Epithelial cell of esophagus (primary cell): ENCODE results near the gene PCSK7.

ENCODE experiments used
- DNase-seq: peaks from one replicate; pipeline ENCODE4 v3.0.0; 2010; ENCODE audit warnings: low read depth
- H3K4me3 ChIP-seq: 2 replicates; pipeline ENCODE4 v1.5.1; 2011; ENCODE audit warnings: mild to moderate bottlenecking, low read length, control low read depth
- TF ChIP-seq, protein P1 (sequence below): IDR thresholded peaks from 2 replicates; pipeline ENCODE4 v1.5.1; 2011; ENCODE audit warnings: low read depth, mild to moderate bottlenecking, low read length, control low read depth, inconsistent platforms; ENCODE audit not compliant: insufficient read depth; ENCODE audit errors: missing control alignments

The PCSK7 gene

DNA sequence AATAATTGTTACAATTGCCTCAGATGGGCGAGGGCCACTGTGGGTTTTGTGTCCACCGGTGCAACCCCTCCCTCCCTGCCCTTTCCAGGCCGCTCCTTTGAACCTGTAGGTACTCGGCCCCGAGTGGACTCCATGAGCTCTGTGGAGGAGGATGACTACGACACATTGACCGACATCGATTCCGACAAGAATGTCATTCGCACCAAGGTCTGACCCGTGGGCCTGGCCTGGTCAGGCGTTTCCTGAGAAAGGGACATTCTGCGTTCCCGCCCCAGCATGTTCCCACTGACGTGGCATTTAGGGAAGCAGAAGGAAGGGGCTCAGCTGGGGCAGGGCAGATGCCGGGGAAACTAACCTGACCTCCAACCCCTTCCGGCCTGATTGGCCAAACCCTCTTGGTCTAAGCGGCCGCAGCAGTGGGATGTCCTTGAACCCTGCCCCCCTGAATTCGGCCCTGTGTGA, 43.2 kb downstream of the PCSK7 start:
- DNase-seq: no peak
- TF ChIP-seq, protein P1, sequence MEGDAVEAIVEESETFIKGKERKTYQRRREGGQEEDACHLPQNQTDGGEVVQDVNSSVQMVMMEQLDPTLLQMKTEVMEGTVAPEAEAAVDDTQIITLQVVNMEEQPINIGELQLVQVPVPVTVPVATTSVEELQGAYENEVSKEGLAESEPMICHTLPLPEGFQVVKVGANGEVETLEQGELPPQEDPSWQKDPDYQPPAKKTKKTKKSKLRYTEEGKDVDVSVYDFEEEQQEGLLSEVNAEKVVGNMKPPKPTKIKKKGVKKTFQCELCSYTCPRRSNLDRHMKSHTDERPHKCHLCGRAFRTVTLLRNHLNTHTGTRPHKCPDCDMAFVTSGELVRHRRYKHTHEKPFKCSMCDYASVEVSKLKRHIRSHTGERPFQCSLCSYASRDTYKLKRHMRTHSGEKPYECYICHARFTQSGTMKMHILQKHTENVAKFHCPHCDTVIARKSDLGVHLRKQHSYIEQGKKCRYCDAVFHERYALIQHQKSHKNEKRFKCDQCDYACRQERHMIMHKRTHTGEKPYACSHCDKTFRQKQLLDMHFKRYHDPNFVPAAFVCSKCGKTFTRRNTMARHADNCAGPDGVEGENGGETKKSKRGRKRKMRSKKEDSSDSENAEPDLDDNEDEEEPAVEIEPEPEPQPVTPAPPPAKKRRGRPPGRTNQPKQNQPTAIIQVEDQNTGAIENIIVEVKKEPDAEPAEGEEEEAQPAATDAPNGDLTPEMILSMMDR: no peak
- H3K4me3 ChIP-seq: no peak overlapping the region

DNA sequence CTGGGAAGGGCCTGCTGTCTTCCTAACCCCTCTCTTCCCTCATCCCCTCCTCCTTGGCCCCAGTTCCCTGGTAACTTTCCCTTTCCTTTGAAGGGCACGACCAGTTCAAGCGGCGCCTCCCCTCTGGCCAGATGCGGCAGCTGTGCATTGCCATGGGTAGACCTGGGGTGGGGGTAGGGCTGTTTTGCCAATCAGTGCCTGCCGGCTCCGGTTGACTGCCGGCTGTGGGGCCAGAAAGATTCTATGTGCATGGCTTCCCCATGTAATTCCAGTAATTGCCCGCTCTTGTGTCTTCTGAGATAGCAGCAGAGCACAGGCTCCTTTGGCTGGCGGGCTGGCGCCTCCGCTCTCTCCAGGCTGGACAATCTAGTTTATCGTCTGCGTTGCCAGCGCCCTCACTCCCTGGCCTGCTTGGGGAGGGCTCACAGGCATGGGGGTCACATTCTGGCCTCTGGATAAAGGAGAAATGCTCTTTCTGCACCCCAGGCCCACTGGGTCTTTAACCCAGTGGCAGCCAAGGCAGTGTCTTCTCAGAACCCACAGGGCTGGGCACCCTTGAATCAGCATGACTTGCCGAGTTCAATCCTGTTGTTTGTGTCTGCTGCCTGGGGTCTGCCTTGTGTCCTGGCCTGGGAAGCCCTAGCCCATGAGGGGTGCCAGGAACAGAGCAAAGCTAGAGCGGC, 43.9 kb downstream of the PCSK7 start:
- DNase-seq: no peak
- TF ChIP-seq, protein P1: no peak
- no peak overlapping the region for H3K4me3 ChIP-seq

DNA sequence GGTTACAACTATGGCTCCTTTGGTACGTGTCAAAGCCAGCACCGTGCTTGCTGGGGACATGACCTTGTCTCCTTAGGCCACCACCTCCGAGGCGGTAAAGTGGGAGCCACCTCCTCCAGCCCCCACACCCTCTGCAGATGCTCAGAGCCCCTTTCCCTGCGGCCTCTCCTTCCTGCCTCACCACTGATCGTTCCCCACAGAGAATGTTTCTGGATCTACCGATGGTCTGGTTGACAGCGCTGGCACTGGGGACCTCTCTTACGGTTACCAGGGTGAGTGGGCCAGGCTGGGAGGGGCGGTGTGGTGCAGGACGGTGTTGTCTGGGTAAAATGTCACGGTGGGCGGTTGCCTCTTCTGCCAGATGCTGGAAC, 44.5 kb downstream of the PCSK7 start:
- DNase-seq: no peak
- TF ChIP-seq, protein P1: no peak
- no peak overlapping the region for H3K4me3 ChIP-seq

DNA sequence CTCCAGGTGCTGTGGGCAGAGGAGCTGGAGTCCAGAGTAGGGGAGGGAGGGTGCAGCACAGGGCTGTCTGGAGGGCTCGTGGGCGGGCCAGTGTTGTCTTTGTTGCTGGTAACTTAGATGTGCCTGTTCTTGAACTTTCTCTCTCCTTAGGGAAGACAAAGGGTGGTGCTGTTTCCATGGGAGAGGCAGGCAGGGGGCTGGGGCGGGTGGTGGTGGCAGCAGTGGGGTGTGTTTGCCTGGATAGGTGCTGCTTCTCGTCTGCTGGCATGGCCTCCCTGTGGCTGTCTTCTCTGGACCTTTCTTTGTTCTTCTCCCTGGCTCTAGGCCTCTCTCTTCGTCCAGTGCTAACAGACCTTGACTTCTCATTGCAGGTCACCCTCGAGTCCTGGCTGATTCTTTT, 44.9 kb downstream of the PCSK7 start:
- no peak for DNase-seq
- H3K4me3 ChIP-seq: no peak overlapping the region
- TF ChIP-seq, protein P1: no peak

DNA sequence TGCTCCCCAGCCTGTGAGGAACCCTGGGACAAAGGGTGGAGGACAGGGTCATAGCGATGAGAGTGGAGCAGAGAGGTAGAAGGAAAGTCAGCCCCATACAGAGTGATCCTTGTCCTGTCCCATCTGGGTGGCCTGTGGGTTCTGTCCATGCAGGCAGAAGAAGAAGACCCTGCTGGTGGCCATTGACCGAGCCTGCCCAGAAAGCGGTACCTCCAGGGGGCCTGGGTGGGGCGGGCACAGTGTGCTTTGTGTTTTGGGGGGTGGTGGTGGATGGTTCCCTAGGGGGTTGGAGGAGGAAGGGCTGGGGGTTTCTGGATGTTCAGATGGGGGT, 45.5 kb downstream of the PCSK7 start:
- TF ChIP-seq, protein P1: no peak
- no peak for DNase-seq
- no peak overlapping the region for H3K4me3 ChIP-seq

DNA sequence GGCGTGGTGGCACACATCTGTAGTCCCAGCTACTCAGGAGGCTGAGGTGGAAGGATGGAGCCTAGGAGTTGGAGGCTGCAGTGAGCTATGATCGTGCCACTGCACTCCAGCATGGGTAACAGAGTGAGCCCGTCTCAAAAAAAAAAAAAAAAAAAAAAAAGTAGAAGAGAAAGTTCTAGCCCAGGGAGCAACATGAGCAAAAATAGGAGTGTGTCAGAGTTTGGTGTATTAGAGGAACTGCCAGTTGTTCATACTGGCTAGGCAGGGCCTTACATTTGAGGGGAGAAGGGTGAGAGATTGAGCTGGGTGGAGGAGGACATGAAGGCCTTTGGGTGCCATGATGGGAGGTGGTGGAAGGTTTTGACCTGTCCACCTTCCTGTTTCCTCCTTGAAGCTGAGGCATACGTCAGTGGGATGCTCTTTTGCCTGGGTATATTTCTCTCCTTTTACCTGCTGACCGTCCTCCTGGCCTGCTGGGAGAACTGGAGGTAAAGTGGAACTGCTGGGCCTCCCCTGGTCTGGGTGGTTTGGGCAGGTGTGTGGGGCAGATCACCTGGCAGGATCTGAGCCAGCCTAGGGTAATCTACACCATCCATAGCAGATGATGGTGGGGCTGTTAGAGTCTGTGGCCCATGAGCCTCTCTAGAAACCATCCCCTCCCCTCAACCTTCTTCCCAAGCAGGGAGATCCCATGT, 46.0 kb downstream of the PCSK7 start:
- TF ChIP-seq, protein P1: no peak
- no peak for DNase-seq
- H3K4me3 ChIP-seq: no peak overlapping the region
